ENCODE results near the gene LMBR1. TPM values are rescaled to one million over a fixed set of nuclear protein-coding genes. Genes with fewer than 3 reads are reported as not detected.

Gene LMBR1
- total and polyA plus RNA-seq, 2 donors (not counting 3 experiments of a cell fraction or from before 2014, with no cell fraction given): 14.0 to 72.9 TPM

GRCh38 chr7:156895024-156895780 lies 2.2 kb upstream of the LMBR1 start:
- CTCF ChIA-PET: no interaction called here
- no peaks in the 10 kb centered on the region for H3K9me3 ChIP-seq (replicated peaks; ENCODE audit: control insufficient read depth, insufficient read depth, low read length)
- no peaks in the 10 kb centered on the region for H3K36me3 ChIP-seq (ENCODE audit: control insufficient read depth in 2 of 2, extremely low read depth in 1 of 2, insufficient read depth in 2 of 2, low read length in 2 of 2)
- POLR2A ChIA-PET: no interaction called here
- peak; percentile 25 for DNase-seq (ENCODE audit: low read depth, low spot score)
- TF ChIP-seq GATA2 (IDR thresholded peaks at IDR 0.05; ENCODE audit: insufficient read depth, insufficient read length, low read depth, low read length) (no peak), POLR2AphosphoS5 (IDR thresholded peaks at IDR 0.05; ENCODE audit: insufficient read depth, low read depth, low read length) (no peak)
- H3K4me2 ChIP-seq (ENCODE audit: insufficient read depth, low read length): no peak overlapping the region
- H3K4me3 ChIP-seq (replicated peaks in 1 of 3; ENCODE audit: insufficient read depth in 1 of 3, low read depth in 1 of 3, low read length in 3 of 3): no peak overlapping the region
- peaks cover 19% of the 10 kb centered on the region for H3K4me1 ChIP-seq (ENCODE audit: control insufficient read depth, extremely low read depth, insufficient read depth, low read length)
- H3K9ac ChIP-seq (replicated peaks; ENCODE audit: extremely low read depth, insufficient read depth, low read length): no peak overlapping the region
- intact Hi-C loops (cut with micrococcal nuclease) (no loop called here), dilution Hi-C loops (cut with MboI; ENCODE audit: extremely low pct_ligation_motif_present, low sequenced_read_pairs) (no loop called here)
- BruUV-seq (replicated peaks): no TSS peak
- no peak overlapping the region for H3K27ac ChIP-seq (ENCODE audit: insufficient read depth, low read depth, low read length)
- H3K27me3 ChIP-seq (ENCODE audit: control insufficient read depth in 2 of 2, insufficient read depth in 2 of 2, low read length in 2 of 2): no peaks in the 10 kb centered on the region
- peaks cover 14% of the 10 kb centered on the region for H3K79me2 ChIP-seq (ENCODE audit: control insufficient read depth, insufficient read depth, low read length)
- no peaks in the 10 kb centered on the region for H4K20me1 ChIP-seq (replicated peaks; ENCODE audit: control insufficient read depth, extremely low read depth, insufficient read depth, low read length)
- H3K9me1 ChIP-seq (replicated peaks; ENCODE audit: control insufficient read depth, extremely low read depth, insufficient read depth, low read length): no peaks in the 10 kb centered on the region
- no peak overlapping the region for H2AFZ ChIP-seq (ENCODE audit: low read depth, low read length)
- peak; percentile 72 for FAIRE-seq

DNA sequence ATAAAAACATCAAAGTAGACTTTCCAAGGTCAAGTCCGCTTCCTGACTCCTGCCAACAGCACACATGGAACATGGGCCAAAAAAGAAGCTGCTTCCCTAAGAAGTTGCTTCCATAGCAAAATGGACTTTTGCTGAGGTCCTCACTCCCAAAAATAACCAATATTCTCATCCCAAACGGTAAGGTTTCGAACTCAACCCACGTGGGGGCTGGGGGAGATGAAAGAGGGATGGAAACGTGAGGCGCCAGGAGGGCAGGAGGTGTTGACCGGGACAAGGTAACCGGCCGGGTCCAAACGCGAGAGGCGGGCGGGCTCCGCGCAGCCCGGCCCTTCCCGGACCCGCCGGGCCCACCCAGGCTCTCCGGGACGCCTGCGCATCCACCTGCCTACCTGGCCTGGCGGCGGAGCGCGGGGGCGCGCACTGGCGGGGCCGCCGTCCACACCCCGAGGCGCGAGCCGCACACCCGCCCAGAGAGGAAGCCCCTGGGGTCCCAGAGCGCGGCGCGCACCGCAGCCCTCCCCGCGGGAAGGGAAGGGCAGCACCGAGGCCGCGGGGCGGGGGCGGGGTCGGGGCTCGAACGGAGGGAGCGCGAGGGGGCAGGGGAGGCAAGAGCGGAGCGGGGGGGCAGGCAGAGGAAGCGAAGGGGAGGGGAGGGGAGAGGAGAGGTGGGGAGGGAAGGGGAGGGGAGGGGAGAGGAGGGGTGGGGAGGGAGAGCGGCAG lies 742 bp downstream of the LMBR1 start:
- FAIRE-seq (no peak), DNase-seq (ENCODE audit: low read depth, low spot score) (peak; percentile 21)
- dilution Hi-C loops (cut with MboI; ENCODE audit: extremely low pct_ligation_motif_present, low sequenced_read_pairs): no loop called here
- peak overlapping the region; percentile 77 for H2AFZ ChIP-seq (ENCODE audit: low read depth, low read length)
- ChIA-PET POLR2A (no interaction called here), CTCF (interaction anchor here (1.5 to 1.7 kb wide), 3 partner anchors 40 to 58 kb away, joined by 7 to 19 read pairs (median 10); partner anchors contain the start of gene NOM1)
- peaks cover 19% of the 10 kb centered on the region for H3K4me1 ChIP-seq (ENCODE audit: control insufficient read depth, extremely low read depth, insufficient read depth, low read length)
- no peaks in the 10 kb centered on the region for H3K27me3 ChIP-seq (ENCODE audit: control insufficient read depth in 2 of 2, insufficient read depth in 2 of 2, low read length in 2 of 2)
- H3K9me1 ChIP-seq (replicated peaks; ENCODE audit: control insufficient read depth, extremely low read depth, insufficient read depth, low read length): no peaks in the 10 kb centered on the region
- H3K9ac ChIP-seq (replicated peaks; ENCODE audit: extremely low read depth, insufficient read depth, low read length): peak overlapping the region; percentile 73
- H3K36me3 ChIP-seq (ENCODE audit: control insufficient read depth in 2 of 2, extremely low read depth in 1 of 2, insufficient read depth in 2 of 2, low read length in 2 of 2): no peaks in the 10 kb centered on the region
- TF ChIP-seq POLR2AphosphoS5 (IDR thresholded peaks at IDR 0.05; ENCODE audit: insufficient read depth, low read depth, low read length) (no peak), FOS (IDR thresholded peaks at IDR 0.05; ENCODE audit: borderline replicate concordance, insufficient read depth, low read length) (no peak), GATA2 (IDR thresholded peaks at IDR 0.05; ENCODE audit: insufficient read depth, insufficient read length, low read depth, low read length) (no peak), EZH2 (IDR thresholded peaks at IDR 0.05; ENCODE audit: borderline replicate concordance, low read depth, low read length, severe bottlenecking) (no peak), JUN (IDR thresholded peaks at IDR 0.05; ENCODE audit: borderline replicate concordance, insufficient read depth, insufficient read length, low read depth) (no peak), MYC (IDR thresholded peaks at IDR 0.05; ENCODE audit: low read depth, low read length) (no peak), POLR2A (IDR thresholded peaks at IDR 0.05; ENCODE audit: low read depth, low read length) (no peak)
- TF ChIP-seq, protein P1, sequence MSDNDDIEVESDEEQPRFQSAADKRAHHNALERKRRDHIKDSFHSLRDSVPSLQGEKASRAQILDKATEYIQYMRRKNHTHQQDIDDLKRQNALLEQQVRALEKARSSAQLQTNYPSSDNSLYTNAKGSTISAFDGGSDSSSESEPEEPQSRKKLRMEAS (IDR thresholded peaks at IDR 0.05; ENCODE audit: insufficient read depth, insufficient read length): no peak
- TF ChIP-seq, protein P2, sequence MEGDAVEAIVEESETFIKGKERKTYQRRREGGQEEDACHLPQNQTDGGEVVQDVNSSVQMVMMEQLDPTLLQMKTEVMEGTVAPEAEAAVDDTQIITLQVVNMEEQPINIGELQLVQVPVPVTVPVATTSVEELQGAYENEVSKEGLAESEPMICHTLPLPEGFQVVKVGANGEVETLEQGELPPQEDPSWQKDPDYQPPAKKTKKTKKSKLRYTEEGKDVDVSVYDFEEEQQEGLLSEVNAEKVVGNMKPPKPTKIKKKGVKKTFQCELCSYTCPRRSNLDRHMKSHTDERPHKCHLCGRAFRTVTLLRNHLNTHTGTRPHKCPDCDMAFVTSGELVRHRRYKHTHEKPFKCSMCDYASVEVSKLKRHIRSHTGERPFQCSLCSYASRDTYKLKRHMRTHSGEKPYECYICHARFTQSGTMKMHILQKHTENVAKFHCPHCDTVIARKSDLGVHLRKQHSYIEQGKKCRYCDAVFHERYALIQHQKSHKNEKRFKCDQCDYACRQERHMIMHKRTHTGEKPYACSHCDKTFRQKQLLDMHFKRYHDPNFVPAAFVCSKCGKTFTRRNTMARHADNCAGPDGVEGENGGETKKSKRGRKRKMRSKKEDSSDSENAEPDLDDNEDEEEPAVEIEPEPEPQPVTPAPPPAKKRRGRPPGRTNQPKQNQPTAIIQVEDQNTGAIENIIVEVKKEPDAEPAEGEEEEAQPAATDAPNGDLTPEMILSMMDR (IDR thresholded peaks at IDR 0.05; ENCODE audit: extremely low read depth in 1 of 2, insufficient read depth in 1 of 2, low read depth in 1 of 2, low read length in 2 of 2): no peak
- H3K9me3 ChIP-seq (replicated peaks; ENCODE audit: control insufficient read depth, insufficient read depth, low read length): no peaks in the 10 kb centered on the region
- no peaks in the 10 kb centered on the region for H4K20me1 ChIP-seq (replicated peaks; ENCODE audit: control insufficient read depth, extremely low read depth, insufficient read depth, low read length)
- peak overlapping the region; percentile 35 for H3K27ac ChIP-seq (ENCODE audit: insufficient read depth, low read depth, low read length)
- peak overlapping the region; percentile 98 for H3K4me2 ChIP-seq (ENCODE audit: insufficient read depth, low read length)
- peak overlapping the region; percentile 90 to 94 (median 91) for H3K4me3 ChIP-seq (replicated peaks in 1 of 3; ENCODE audit: insufficient read depth in 1 of 3, low read depth in 1 of 3, low read length in 3 of 3)
- intact Hi-C loops (cut with micrococcal nuclease): loop anchor here (5.0 kb wide), 2 partner anchors 50 to 1085 kb away; no protein-coding TSS in a partner anchor
- BruUV-seq (replicated peaks): no TSS peak
- H3K79me2 ChIP-seq (ENCODE audit: control insufficient read depth, insufficient read depth, low read length): peaks cover 17% of the 10 kb centered on the region

All from endothelial cell of umbilical vein (primary cell).